ENCODE measurements around the gene ALOXE3.

GRCh38 chr17:8087952-8088230, 30.4 kb downstream of the ALOXE3 start:
- TF ChIP-seq POLR2AphosphoS5 (IDR thresholded peaks at IDR 0.05) (no peak), POLR2A (IDR thresholded peaks at IDR 0.05) (no peak), CTCF (IDR thresholded peaks at IDR 0.05) (no peak), EP300 (IDR thresholded peaks at IDR 0.05) (no peak)

All from upper lobe of left lung (tissue), 4 donors.